Measurements from ENCODE around the gene TUSC2.

Gene TUSC2

DNA sequence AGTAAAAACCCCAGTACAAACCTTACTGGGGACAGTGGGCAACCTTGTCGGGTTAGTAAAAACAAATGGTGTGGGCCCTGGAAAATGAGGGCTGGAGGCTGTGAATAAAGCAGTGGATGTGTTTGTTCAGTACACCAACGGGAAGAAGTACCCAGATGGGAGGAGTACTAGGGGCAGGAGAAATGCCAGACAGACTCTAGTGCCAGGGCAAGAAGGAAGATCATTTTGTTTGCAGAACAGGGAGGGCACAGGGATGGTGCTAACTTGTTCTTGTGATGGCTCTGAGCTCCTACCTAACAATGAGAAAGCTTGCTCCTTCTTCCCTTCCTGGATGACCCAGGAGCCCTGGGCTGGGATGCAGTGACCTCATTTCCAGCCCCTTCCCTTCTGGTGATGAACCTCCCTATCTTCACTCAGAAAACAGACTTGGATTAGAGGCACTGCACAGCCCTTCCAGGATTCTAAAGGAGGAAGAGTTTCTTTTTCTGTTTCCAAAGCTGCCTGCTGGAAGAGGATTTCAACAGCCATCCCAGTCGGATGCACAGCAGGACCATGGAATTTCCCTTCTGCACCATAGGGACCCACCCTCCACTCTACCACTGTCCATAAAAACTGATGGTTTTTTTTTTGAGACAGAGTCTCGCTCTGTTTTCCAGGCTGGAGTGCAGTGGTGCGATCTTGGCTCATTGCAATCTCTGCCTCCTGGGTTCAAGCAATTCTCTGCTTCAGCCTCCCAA lies 6.5 kb upstream of the TUSC2 start:
- no peak for DNase-seq

DNA sequence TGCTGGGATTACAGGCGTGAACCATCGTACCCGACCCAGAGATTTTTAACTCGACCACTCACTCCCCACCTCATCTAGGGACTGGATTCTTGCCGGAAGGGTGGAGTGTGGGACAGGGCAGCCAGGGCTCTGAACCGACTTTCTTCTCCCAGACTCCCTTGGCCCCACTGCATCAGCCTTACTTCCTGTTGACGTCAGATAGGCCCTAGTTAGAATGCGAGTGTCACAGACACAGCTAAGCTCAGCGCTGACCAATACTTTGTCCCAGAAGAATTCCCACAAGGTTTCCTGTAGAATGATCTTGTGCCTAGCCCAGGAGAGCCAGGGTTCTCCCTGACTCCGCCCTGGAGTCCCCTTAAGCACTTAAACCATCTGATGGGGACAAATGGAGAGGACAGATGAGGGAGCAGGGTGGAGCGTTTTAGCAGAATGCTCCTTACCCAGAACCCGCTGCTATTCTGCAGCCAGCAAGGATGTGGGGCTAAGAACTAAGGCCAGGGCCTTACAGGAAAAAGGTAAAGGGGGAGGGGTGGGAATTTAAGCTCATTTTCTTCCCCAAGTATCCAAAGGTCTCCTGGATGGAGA lies 5.8 kb upstream of the TUSC2 start:
- no peak for DNase-seq

- no peak for DNase-seq
Observed at GRCh38 chr3:50331364-50331907, 3.4 kb upstream of the TUSC2 start.

- no peak for DNase-seq
Observed at GRCh38 chr3:50330330-50330729, 2.3 kb upstream of the TUSC2 start.

- no peak for DNase-seq
Observed at GRCh38 chr3:50327129-50327528, 894 bp downstream of the TUSC2 start.

DNA sequence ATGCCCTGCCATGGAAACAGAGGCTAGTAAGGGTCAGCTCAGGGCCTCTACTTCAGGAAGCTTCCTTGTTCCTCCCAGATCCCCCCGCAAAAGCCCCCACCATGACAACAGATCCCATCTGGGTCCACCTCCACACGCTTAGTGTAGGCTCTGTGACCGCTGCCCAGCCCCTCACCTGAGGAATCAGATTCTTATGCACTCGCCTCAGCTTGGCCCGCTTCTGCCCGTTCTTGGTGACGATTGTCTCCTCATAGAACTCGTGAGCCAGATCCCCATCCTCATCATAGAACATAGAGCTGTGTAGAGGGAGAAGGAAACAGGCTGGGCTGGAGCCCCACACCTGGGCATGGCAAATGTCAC lies 1.9 kb downstream of the TUSC2 start:
- DNase-seq: no peak

DNA sequence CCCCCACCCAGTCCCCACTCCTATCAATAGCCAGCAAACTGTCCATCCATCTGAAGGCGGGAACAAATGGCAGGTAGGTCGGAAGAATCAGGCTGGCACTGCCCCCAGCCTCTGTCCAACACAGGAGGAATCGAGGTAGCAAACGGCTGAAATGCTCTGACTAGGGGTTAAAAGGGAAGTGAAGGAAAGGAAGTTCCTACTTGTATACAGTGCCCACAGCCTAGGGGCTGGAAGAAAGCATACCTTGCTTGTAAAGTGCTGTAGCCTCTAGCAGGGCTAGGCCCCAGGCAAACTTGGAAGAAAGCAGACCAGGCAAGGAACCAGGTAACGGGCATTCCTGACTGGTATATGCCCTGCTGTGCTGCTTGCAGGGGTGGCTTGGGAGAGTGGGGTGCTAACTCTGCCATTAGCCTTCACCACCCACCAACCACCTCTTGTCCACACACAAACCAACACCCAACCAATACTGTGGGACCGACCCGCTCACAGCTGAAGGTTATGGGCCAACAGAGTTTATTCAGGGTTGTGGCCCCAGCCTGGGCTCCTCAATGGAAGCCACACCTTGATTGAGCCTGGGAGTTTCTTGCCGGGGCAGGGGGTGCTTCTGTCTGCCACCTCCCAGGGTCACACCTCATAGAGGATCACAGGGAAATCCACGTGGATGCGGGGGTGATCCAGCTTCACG lies 2.4 kb downstream of the TUSC2 start:
- DNase-seq: no peak

DNA sequence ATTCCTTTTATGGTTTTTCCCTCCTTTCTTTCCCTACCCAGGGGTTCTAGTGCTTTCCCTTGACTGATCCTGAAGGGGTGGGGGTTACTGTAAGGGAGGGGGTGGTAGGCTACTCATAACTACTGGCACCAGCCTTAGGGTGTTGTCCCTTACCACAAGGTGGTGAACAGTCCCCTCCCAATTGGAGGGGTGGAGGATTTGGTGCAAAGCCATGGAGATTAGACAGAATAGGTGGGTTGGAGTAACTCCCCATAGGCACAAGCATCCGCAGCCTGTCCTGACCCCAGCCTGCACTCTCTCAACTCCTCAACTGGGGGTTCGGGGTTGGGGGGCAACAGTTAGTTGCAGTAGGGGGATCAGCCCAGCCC lies 2.9 kb downstream of the TUSC2 start:
- no peak for DNase-seq

GRCh38 chr3:50324351-50325112 lies 3.5 kb downstream of the TUSC2 start:
- peak; percentile 72 to 77 for DNase-seq

- no peak for DNase-seq
Observed at GRCh38 chr3:50323614-50324199, 4.3 kb downstream of the TUSC2 start.

DNA sequence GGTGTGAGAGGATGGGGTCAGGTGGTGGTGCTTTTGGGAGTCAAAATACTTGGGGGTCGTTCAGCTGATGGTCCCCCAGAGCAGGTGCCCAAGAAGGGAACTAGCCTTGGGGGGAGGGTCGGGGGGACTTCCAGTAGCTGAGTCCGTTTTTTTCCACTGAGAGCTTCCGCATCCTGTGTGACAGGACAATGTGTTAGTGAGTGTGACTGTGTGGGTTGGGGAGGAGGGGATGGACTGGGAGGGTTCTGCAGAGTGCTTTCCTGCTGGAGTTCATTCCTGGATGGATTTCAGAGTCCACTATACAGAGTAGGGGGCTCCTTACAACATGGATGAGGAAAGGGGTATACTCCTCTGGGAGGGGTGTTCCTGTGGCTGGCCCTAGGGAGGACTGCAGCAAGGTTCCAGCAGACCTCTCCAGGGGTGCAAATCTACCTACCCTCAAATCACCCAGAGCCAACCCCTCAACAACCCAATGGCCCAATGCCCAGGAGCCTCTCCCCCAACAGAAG lies 4.9 kb downstream of the TUSC2 start:
- DNase-seq: no peak

DNA sequence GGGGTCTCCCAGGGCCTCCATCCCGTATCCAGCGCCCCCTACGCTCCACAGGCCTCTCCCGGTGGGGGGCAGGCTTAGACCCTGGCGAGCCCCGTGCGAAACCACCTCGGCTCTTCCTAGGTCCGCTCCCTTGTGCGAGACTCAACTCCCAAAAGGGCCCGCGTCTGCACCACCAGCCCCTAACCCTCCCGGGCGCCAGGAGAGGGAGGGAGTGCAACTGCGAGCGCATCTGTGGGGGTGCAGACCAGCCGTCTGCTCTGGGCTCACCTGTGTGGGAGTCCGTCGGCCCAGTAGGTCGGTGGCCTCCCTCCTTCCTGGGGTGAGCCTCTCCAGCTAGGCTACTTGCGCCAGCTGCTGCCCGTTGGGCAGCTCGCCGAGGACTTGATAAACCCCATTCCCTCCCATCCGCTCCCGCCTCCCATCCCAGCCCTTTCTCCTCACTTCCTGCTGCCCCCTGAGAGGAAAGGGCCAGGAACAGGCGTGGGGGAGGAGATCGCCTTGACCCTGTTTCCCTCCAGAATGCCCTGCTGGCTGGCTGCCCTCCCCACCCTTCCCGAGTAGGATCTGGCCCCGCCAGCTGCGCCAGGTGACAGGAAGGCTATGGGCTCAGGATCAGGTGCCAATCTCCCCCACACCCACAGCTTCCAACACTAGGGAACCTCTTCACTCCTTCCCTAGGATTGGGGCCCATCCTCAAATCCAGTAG lies 5.5 kb downstream of the TUSC2 start, which contains the start of gene HYAL2:
HYAL2 (minus strand) TSS at position 360 of the 706 bp plus-strand sequence. CDS start 2,256 bp downstream, outside the sequence.
- no peak for DNase-seq

- no peak for DNase-seq
Observed at GRCh38 chr3:50322115-50322385, 6.0 kb downstream of the TUSC2 start.

- DNase-seq: peak; percentile 85 to 87
Observed at GRCh38 chr3:50321336-50322114, 6.5 kb downstream of the TUSC2 start.

DNA sequence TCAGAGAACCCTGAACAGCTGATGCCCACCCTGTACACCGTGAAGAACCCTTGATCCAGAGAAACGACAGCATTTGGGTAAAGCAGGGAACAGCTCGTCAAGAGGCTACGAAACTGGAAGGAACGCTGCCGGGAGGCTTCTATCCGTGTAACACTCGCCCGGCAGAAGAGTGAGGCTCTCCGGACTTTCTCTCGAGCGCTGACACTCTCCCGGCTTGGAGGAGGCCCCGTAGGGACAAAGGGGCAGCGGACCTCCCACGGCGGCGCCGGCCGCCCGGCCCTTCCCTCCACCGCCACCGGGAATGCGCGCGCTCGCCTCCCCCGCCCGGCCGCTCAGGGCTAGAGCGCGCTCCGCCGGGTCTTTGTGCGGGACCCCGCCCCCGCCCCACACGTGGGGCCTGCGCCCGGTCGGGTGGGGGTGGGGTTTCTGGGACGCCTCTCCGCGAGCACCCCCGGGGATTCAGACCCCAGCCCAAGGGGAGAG lies 7.1 kb downstream of the TUSC2 start:
- peak; percentile 73 to 75 for DNase-seq

- DNase-seq: no peak
Observed at GRCh38 chr3:50319894-50320625, 8.0 kb downstream of the TUSC2 start.

GRCh38 chr3:50319181-50319893 lies 8.7 kb downstream of the TUSC2 start:
- DNase-seq: no peak

GRCh38 chr3:50318615-50319014 lies 9.4 kb downstream of the TUSC2 start:
- no peak for DNase-seq

GRCh38 chr3:50318163-50318562 lies 9.9 kb downstream of the TUSC2 start:
- no peak for DNase-seq

GRCh38 chr3:50317300-50317699 lies 10.7 kb downstream of the TUSC2 start:
- DNase-seq: no peak

All from stimulated activated CD4-positive, alpha-beta T cell treated with anti-CD3 and anti-CD28 coated beads, Interleukin-2, amount 100 ng/mL, for 24 hours (primary cell).